Measurements from ENCODE around the gene COL25A1.

DNA sequence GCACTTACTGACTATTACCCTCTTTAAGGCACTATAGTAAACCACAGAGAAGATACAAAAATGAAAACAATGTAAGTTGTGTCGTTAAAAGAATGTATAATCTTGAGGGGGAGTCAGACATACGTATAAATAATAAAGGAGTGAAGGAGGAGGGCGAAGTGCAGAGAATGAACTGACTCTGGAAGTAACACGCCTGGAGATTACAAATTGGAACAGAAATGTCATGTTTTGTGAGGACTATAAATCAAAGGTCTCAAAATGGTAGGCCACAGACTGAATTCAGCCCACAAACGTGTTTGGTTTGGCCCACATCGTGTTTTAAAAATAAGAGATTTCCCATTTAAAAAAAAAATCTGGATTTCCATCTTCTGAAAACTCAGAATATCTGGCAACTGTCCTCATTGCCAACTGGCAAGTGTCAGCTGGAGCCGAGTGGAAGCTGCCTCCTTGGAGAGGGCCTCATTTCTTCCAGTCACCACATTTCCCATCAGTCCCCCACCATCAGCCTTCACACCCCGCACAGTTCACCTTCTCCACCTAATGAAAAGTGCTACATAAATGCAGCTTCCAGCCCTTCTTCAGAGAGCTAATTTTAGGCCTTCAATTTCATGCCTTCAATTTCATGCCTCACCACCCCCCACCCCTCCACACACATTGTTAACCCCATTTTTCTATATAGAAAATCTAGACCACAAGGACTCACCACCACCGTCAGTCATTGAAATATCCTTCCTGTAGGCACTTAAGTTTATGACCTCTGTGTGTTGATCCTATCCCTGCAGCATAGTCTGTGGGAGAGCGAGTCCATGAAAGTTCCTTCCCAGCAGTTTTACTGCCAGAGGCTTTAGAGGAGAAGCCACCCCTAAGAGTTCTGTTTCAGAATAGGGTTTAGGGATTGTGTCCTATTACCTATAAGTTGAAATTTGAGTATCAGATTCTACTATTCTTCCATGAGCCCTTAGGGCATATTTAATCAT lies 32.0 kb upstream of the COL25A1 start:
- TF ChIP-seq CTCF (IDR thresholded peaks at IDR 0.05 in 2 of 3, conservative IDR thresholded peaks at IDR 0.05 in 1 of 3; ENCODE audit: borderline replicate concordance in 1 of 3, insufficient read depth in 1 of 3, low read depth in 2 of 3, low read length in 2 of 3) = no peak
- TF ChIP-seq CEBPB (IDR thresholded peaks at IDR 0.05; ENCODE audit: low read depth) = no peak
- TF ChIP-seq POLR2AphosphoS5 (IDR thresholded peaks at IDR 0.05; ENCODE audit: low read depth, low read length) = no peak
- no peak for TF ChIP-seq EGR1 (IDR thresholded peaks at IDR 0.05; ENCODE audit: low read depth)
- no peak for TF ChIP-seq SP1 (IDR thresholded peaks at IDR 0.05; ENCODE audit: low read depth)
- TF ChIP-seq EZH2 (IDR thresholded peaks at IDR 0.05) = no peak
- TF ChIP-seq, protein P1, sequence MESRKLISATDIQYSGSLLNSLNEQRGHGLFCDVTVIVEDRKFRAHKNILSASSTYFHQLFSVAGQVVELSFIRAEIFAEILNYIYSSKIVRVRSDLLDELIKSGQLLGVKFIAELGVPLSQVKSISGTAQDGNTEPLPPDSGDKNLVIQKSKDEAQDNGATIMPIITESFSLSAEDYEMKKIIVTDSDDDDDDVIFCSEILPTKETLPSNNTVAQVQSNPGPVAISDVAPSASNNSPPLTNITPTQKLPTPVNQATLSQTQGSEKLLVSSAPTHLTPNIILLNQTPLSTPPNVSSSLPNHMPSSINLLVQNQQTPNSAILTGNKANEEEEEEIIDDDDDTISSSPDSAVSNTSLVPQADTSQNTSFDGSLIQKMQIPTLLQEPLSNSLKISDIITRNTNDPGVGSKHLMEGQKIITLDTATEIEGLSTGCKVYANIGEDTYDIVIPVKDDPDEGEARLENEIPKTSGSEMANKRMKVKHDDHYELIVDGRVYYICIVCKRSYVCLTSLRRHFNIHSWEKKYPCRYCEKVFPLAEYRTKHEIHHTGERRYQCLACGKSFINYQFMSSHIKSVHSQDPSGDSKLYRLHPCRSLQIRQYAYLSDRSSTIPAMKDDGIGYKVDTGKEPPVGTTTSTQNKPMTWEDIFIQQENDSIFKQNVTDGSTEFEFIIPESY (IDR thresholded peaks at IDR 0.05; ENCODE audit: extremely low read depth, insufficient replicate concordance, low read length) = no peak
